ENCODE data around the gene BORCS5. TPM values are rescaled to one million over a fixed set of nuclear protein-coding genes. Genes with fewer than 3 reads are reported as not detected.

BORCS5 gene
- total RNA-seq, 1 experiment from 2014 or later: 11.5 TPM

DNA sequence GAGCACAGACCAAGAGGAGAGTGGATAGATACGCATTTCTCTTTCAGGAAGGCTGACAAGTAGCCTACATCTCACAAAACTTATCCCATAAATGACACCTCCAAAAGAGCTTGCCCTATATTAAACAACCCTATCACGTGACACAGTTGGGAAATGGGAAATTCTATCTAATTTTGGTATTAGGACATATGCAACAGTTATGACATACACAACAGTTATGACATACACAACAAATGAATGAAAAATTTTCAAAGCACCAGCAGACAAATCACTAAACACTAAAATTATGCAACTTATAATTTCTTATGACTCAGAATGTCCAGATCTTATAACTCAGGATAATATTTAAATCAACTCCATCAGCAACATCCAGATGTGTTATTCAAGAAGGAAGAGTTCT lies 151.7 kb downstream of the BORCS5 start:
- DNase-seq: no peak
- CTCF ChIA-PET: no interaction called here
- no peak overlapping the region for H3K4me3 Mint-ChIP-seq (ENCODE audit: low read depth, unreplicated experiment)
- no peak overlapping the region for H3K27ac Mint-ChIP-seq (ENCODE audit: unreplicated experiment)
- BruUV-seq (replicated peaks): no TSS peak
- no peaks in the 10 kb centered on the region for H3K9me3 Mint-ChIP-seq (ENCODE audit: low read depth, unreplicated experiment)
- H3K4me1 Mint-ChIP-seq (ENCODE audit: low read depth, unreplicated experiment): peaks cover 10% of the 10 kb centered on the region
- no peaks in the 10 kb centered on the region for H3K36me3 Mint-ChIP-seq (ENCODE audit: insufficient read depth, unreplicated experiment)
- intact Hi-C loops (cut with micrococcal nuclease; ENCODE audit: unreplicated experiment): no loop called here
- TF ChIP-seq, protein P1, sequence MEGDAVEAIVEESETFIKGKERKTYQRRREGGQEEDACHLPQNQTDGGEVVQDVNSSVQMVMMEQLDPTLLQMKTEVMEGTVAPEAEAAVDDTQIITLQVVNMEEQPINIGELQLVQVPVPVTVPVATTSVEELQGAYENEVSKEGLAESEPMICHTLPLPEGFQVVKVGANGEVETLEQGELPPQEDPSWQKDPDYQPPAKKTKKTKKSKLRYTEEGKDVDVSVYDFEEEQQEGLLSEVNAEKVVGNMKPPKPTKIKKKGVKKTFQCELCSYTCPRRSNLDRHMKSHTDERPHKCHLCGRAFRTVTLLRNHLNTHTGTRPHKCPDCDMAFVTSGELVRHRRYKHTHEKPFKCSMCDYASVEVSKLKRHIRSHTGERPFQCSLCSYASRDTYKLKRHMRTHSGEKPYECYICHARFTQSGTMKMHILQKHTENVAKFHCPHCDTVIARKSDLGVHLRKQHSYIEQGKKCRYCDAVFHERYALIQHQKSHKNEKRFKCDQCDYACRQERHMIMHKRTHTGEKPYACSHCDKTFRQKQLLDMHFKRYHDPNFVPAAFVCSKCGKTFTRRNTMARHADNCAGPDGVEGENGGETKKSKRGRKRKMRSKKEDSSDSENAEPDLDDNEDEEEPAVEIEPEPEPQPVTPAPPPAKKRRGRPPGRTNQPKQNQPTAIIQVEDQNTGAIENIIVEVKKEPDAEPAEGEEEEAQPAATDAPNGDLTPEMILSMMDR (IDR thresholded peaks at IDR 0.05; ENCODE audit: unreplicated experiment): no peak
- no peaks in the 10 kb centered on the region for H3K27me3 Mint-ChIP-seq (ENCODE audit: unreplicated experiment)

DNA sequence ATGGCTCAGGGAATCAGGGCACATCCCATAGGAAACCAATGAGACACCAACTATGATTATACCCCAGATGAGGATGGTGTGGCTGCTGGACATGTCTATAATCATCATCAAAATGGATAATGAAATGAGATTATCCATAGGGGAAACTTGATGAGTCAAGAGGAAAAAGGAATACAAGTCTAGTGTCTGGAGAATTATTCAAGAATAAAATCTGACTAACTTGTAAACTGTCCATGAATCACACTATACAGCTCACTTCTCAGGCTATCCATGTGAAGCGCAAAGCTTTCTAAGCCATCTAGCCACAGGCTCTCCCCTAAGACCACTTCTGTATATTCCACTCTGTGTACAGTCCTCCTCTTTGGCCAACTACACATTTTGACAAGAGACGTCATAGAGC lies 153.3 kb downstream of the BORCS5 start:
- no TSS peak for BruUV-seq (replicated peaks)
- Mint-ChIP-seq H3K4me1 (ENCODE audit: low read depth, unreplicated experiment) (peaks cover 10% of the 10 kb centered on the region), H3K9me3 (ENCODE audit: low read depth, unreplicated experiment) (no peaks in the 10 kb centered on the region), H3K36me3 (ENCODE audit: insufficient read depth, unreplicated experiment) (no peaks in the 10 kb centered on the region), H3K27me3 (ENCODE audit: unreplicated experiment) (no peaks in the 10 kb centered on the region), H3K4me3 (ENCODE audit: low read depth, unreplicated experiment) (no peak overlapping the region), H3K27ac (ENCODE audit: unreplicated experiment) (no peak overlapping the region)
- CTCF ChIA-PET: no interaction called here
- intact Hi-C loops (cut with micrococcal nuclease; ENCODE audit: unreplicated experiment): no loop called here
- DNase-seq: no peak
- TF ChIP-seq, protein P1 (IDR thresholded peaks at IDR 0.05; ENCODE audit: unreplicated experiment): no peak

GRCh38 chr12:12510551-12510950 lies 153.7 kb downstream of the BORCS5 start:
- Mint-ChIP-seq H3K4me1 (ENCODE audit: low read depth, unreplicated experiment) (peaks cover 10% of the 10 kb centered on the region), H3K9me3 (ENCODE audit: low read depth, unreplicated experiment) (no peaks in the 10 kb centered on the region), H3K4me3 (ENCODE audit: low read depth, unreplicated experiment) (no peak overlapping the region), H3K36me3 (ENCODE audit: insufficient read depth, unreplicated experiment) (no peaks in the 10 kb centered on the region), H3K27ac (ENCODE audit: unreplicated experiment) (no peak overlapping the region), H3K27me3 (ENCODE audit: unreplicated experiment) (no peaks in the 10 kb centered on the region)
- CTCF ChIA-PET: no interaction called here
- DNase-seq: no peak
- no TSS peak for BruUV-seq (replicated peaks)
- TF ChIP-seq, protein P1 (IDR thresholded peaks at IDR 0.05; ENCODE audit: unreplicated experiment): no peak
- intact Hi-C loops (cut with micrococcal nuclease; ENCODE audit: unreplicated experiment): no loop called here

- CTCF ChIA-PET: no interaction called here
- intact Hi-C loops (cut with micrococcal nuclease; ENCODE audit: unreplicated experiment): no loop called here
- no peak for DNase-seq
Measured at GRCh38 chr12:12511021-12511783, 154.3 kb downstream of the BORCS5 start.

More at GRCh38 chr12:12511021-12511783, 154.3 kb downstream of the BORCS5 start:
- H3K9me3 Mint-ChIP-seq (ENCODE audit: low read depth, unreplicated experiment): no peaks in the 10 kb centered on the region
- H3K36me3 Mint-ChIP-seq (ENCODE audit: insufficient read depth, unreplicated experiment): no peaks in the 10 kb centered on the region
- H3K27me3 Mint-ChIP-seq (ENCODE audit: unreplicated experiment): no peaks in the 10 kb centered on the region
- no peak overlapping the region for H3K4me3 Mint-ChIP-seq (ENCODE audit: low read depth, unreplicated experiment)
- no TSS peak for BruUV-seq (replicated peaks)
- H3K4me1 Mint-ChIP-seq (ENCODE audit: low read depth, unreplicated experiment): peaks cover 5% of the 10 kb centered on the region
- no peak overlapping the region for H3K27ac Mint-ChIP-seq (ENCODE audit: unreplicated experiment)
- TF ChIP-seq, protein P1 (IDR thresholded peaks at IDR 0.05; ENCODE audit: unreplicated experiment): no peak
